HEK293T (cell line): Measurements from ENCODE around the gene LENG9.

ENCODE experiments used
- ARNT ChIP-seq: fragments of 450-650 bp; IDR thresholded peaks from 2 replicates; pipeline ENCODE4 v1.6.1; 2017; ENCODE audit warnings: mild to moderate bottlenecking
- BHLHE40 ChIP-seq: fragments of 450-650 bp; IDR thresholded peaks from 2 replicates; pipeline ENCODE4 v1.6.1; 2016; ENCODE audit warnings: mild to moderate bottlenecking, moderate library complexity, borderline replicate concordance
- ELF4 ChIP-seq: fragments of 450-650 bp; IDR thresholded peaks from 2 replicates; pipeline ENCODE4 v1.6.1; 2017; ENCODE audit warnings: antibody characterized with exemption
- HDGF ChIP-seq: fragments of 450-650 bp; IDR thresholded peaks from 2 replicates; pipeline ENCODE4 v1.6.1; 2017; ENCODE audit warnings: antibody characterized with exemption, borderline replicate concordance
- LEF1 ChIP-seq: fragments of 450-650 bp; IDR thresholded peaks from 2 replicates; pipeline ENCODE4 v1.6.1; 2017; ENCODE audit warnings: mild to moderate bottlenecking, borderline replicate concordance
- NFRKB ChIP-seq: fragments of 450-650 bp; IDR thresholded peaks from 2 replicates; pipeline ENCODE4 v1.6.1; 2016; ENCODE audit warnings: mild to moderate bottlenecking, moderate library complexity
- SP1 ChIP-seq: fragments of 450-650 bp; IDR thresholded peaks from 2 replicates; pipeline ENCODE4 v1.6.1; 2017
- SUZ12 ChIP-seq: fragments of 450-650 bp; IDR thresholded peaks from 2 replicates; pipeline ENCODE4 v1.6.1; 2016; ENCODE audit warnings: mild to moderate bottlenecking

GRCh38 chr19:54506079-54506478, 42.5 kb upstream of the LENG9 start:
- TF ChIP-seq BHLHE40 (no peak), ARNT (no peak), NFRKB (no peak), ELF4 (no peak), HDGF (no peak), SP1 (no peak), SUZ12 (no peak), LEF1 (no peak)
